A549 (cell line): ENCODE results near the gene KIAA0930. TPM values are rescaled to one million over a fixed set of nuclear protein-coding genes. Genes with fewer than 3 reads are reported as not detected.

Experiments used
- ATAC-seq, 2 experiments: fragments of 200-7000 bp in 1 of 2; fragments of >200 bp in 1 of 2; cut with Nextera tagmentation in 1 of 2; cut with Tn5 transposase in 1 of 2; 3 replicates each; pipeline versions ENCODE4 v1.8.0 to v1.9.1; 2018 to 2020; ENCODE audit warnings: mild to moderate bottlenecking in 1 of 2, moderate library complexity in 1 of 2
- CTCF ChIA-PET: fragments of 300-600 bp; sonication (Branson Sonifier 250); formaldehyde crosslinking; extraction: SDS; loops from one replicate; lab custom pipeline; 2021; ENCODE audit warnings: antibody characterized with exemption, inconsistent platforms; lab: Yijun Ruan, JAX
- POLR2A ChIA-PET: fragments of 350-600 bp; formaldehyde crosslinking; extraction: SDS; loops from one replicate; lab custom pipeline; 2021; ENCODE audit warnings: antibody characterized with exemption, inconsistent platforms; lab: Yijun Ruan, JAX
- DNase-seq, 2 experiments: peaks; one replicate each; pipeline versions ENCODE4 v3.0.0 to v3.0.0-alpha.2; 2011 to 2016; ENCODE audit warnings: low read depth in 1 of 2, low spot score in 1 of 2
- FAIRE-seq: peaks from 2 replicates; lab custom pipeline; 2011; peaks lifted over from hg19 to GRCh38; lab: Jason Lieb, UNC
- H3K27ac ChIP-seq, 2 experiments: fragments of >200 bp; sonication (Bioruptor Twin); formaldehyde crosslinking; 3 replicates each; pipeline ENCODE4 v1.5.1; 2016 to 2017
- H3K4me1 ChIP-seq: fragments of >200 bp; sonication (Bioruptor Twin); formaldehyde crosslinking; 3 replicates; pipeline ENCODE4 v1.6.1; 2016
- H3K4me2 ChIP-seq: fragments of >200 bp; sonication (Bioruptor Twin); formaldehyde crosslinking; 3 replicates; pipeline ENCODE4 v1.6.1; 2016
- H3K4me3 ChIP-seq: fragments of >200 bp; sonication (Bioruptor Twin); formaldehyde crosslinking; 3 replicates; pipeline ENCODE4 v1.5.1; 2016
- H3K9me3 ChIP-seq: fragments of >200 bp; sonication (Bioruptor Twin); formaldehyde crosslinking; 3 replicates; pipeline ENCODE4 v1.6.1; 2016
- ATOH8 ChIP-seq: fragments of 250-450 bp; sonication (Bioruptor Pico); IDR thresholded peaks from 2 replicates; pipeline ENCODE4 v1.5.0; 2020; ENCODE audit warnings: low read depth, mild to moderate bottlenecking, moderate library complexity
- BHLHE40 ChIP-seq: IDR thresholded peaks from 2 replicates; pipeline ENCODE4 v1.6.1; 2012; ENCODE audit warnings: low read depth, low read length, inconsistent platforms
- CBX2 ChIP-seq: fragments of 200-600 bp; sonication (generic); IDR thresholded peaks from 2 replicates; pipeline ENCODE4 v1.6.1; 2016; ENCODE audit warnings: low read depth, mild to moderate bottlenecking, borderline replicate concordance
- CHD4 ChIP-seq: fragments of 200-600 bp; sonication (generic); IDR thresholded peaks from 2 replicates; pipeline ENCODE4 v1.6.1; 2016; ENCODE audit warnings: antibody characterized with exemption, mild to moderate bottlenecking, borderline replicate concordance
- CTCF ChIP-seq: fragments of >200 bp; sonication (Bioruptor Twin); formaldehyde crosslinking; IDR thresholded peaks from 3 replicates; pipeline ENCODE4 v1.5.1; 2016
- ELK1 ChIP-seq: fragments of 150-350 bp; IDR thresholded peaks from 2 replicates; pipeline ENCODE4 v1.6.1; 2014; ENCODE audit warnings: low read depth, mild to moderate bottlenecking, low read length
- EP300 ChIP-seq, 2 experiments: fragments of >200 bp; sonication (Bioruptor Twin); formaldehyde crosslinking; IDR thresholded peaks; 2 replicates in 1 of 2; 3 replicates in 1 of 2; pipeline ENCODE4 v1.6.1; 2016 to 2017
- FOSB ChIP-seq: fragments of 250-450 bp; sonication (Bioruptor Pico); IDR thresholded peaks from 2 replicates; pipeline ENCODE4 v1.5.0; 2020; ENCODE audit warnings: mild to moderate bottlenecking, moderate library complexity
- FOSL2 ChIP-seq, 2 experiments: fragments of 450-650 bp in 1 of 2; fragments of >200 bp in 1 of 2; sonication (Bioruptor Twin) in 1 of 2; formaldehyde crosslinking; IDR thresholded peaks; 2 replicates each; pipeline versions ENCODE4 v1.5.0 to v1.6.1; 2016 to 2020; ENCODE audit warnings: mild to moderate bottlenecking in 1 of 2, moderate library complexity in 1 of 2
- FOXS1 ChIP-seq: fragments of 250-450 bp; sonication (Bioruptor Pico); IDR thresholded peaks from 2 replicates; pipeline ENCODE4 v1.5.0; 2020; ENCODE audit warnings: mild to moderate bottlenecking, moderate library complexity
- HES2 ChIP-seq: fragments of >200 bp; sonication (Bioruptor Twin); formaldehyde crosslinking; IDR thresholded peaks from 2 replicates; pipeline ENCODE4 v1.6.1; 2016
- HEYL ChIP-seq: fragments of 250-450 bp; sonication (Bioruptor Pico); IDR thresholded peaks from 2 replicates; pipeline ENCODE4 v1.8.0; 2021; ENCODE audit warnings: mild to moderate bottlenecking, moderate library complexity
- HMGXB4 ChIP-seq: fragments of 250-450 bp; sonication (Bioruptor Pico); IDR thresholded peaks from 2 replicates; pipeline ENCODE4 v1.5.0; 2021; ENCODE audit warnings: mild to moderate bottlenecking, moderate library complexity, borderline replicate concordance
- HOXA7 ChIP-seq: fragments of 250-450 bp; sonication (Bioruptor Pico); IDR thresholded peaks from 2 replicates; pipeline ENCODE4 v1.5.0; 2020; ENCODE audit warnings: mild to moderate bottlenecking, moderate library complexity
- KDM5A ChIP-seq: fragments of 200-600 bp; sonication (generic); IDR thresholded peaks from 2 replicates; pipeline ENCODE4 v1.6.1; 2016; ENCODE audit warnings: antibody characterized with exemption, mild to moderate bottlenecking
- MYC ChIP-seq: IDR thresholded peaks from 2 replicates; pipeline ENCODE4 v1.6.1; 2012; ENCODE audit warnings: mild to moderate bottlenecking, inconsistent platforms, low read length, improper control_type of control experiment, borderline replicate concordance
- PBX3 ChIP-seq: IDR thresholded peaks from 2 replicates; pipeline ENCODE4 v1.6.1; 2012
- PHF8 ChIP-seq: fragments of 200-600 bp; sonication (generic); IDR thresholded peaks from 2 replicates; pipeline ENCODE4 v1.6.1; 2016; ENCODE audit warnings: low read depth, mild to moderate bottlenecking, antibody characterized with exemption, moderate library complexity, borderline replicate concordance
- POLR2A ChIP-seq: IDR thresholded peaks from 2 replicates; pipeline ENCODE4 v1.6.1; 2012; ENCODE audit warnings: mild to moderate bottlenecking, low read length
- RAD21 ChIP-seq, 2 experiments: fragments of >200 bp in 1 of 2; sonication (Bioruptor Twin) in 1 of 2; formaldehyde crosslinking in 1 of 2; IDR thresholded peaks in 1 of 2; conservative IDR thresholded peaks in 1 of 2; 2 replicates in 1 of 2; 3 replicates in 1 of 2; pipeline ENCODE4 v1.6.1; 2012 to 2018; ENCODE audit warnings: inconsistent platforms in 1 of 2
- RCOR1 ChIP-seq: fragments of 150-350 bp; IDR thresholded peaks from 2 replicates; pipeline ENCODE4 v1.6.1; 2014; ENCODE audit warnings: antibody characterized with exemption, low read length, low read depth
- REST ChIP-seq: fragments of 200-600 bp; sonication (generic); IDR thresholded peaks from 2 replicates; pipeline ENCODE4 v1.6.1; 2016; ENCODE audit warnings: antibody characterized with exemption, mild to moderate bottlenecking, moderate library complexity
- RNF2 ChIP-seq: fragments of 200-600 bp; sonication (generic); IDR thresholded peaks from 2 replicates; pipeline ENCODE4 v1.6.1; 2016; ENCODE audit warnings: low read depth, mild to moderate bottlenecking, antibody characterized with exemption, moderate library complexity, borderline replicate concordance
- ZC3H11A ChIP-seq: fragments of 450-650 bp; IDR thresholded peaks from 2 replicates; pipeline ENCODE4 v1.6.1; 2014; ENCODE audit warnings: antibody characterized with exemption, mild to moderate bottlenecking
- ZNF302 ChIP-seq: fragments of 250-450 bp; sonication (Bioruptor Pico); IDR thresholded peaks from 2 replicates; pipeline ENCODE4 v1.9.0; 2021; ENCODE audit warnings: inconsistent platforms, mild to moderate bottlenecking, moderate library complexity
- WGBS: methylation state at CpG from one replicate; pipeline ENCODE4 v1.1.6; 2017; ENCODE audit errors: missing lambda C conversion rate; 5-methylcytosine and 5-hydroxymethylcytosine counted together
- polyA plus RNA-seq, 4 experiments: library from polyadenylated mRNA; depleted of rRNA in 3 of 4; stranded (reverse); fragments of >200 nt; fragmentation: RNase III in 1 of 4; extraction: RNeasy Plus Mini Kit Qiagen cat#74134 plus additional on column Dnase treatment in 1 of 4; gene quantifications; 2 replicates in 3 of 4; 3 replicates in 1 of 4; pipeline ENCODE4 v1.2.3, GENCODE V29; 2011 to 2017

The KIAA0930 gene
- polyA plus RNA-seq, 2 of the 4 experiments (the other 2 are of a cell fraction), result 47.7 to 60.0 TPM

- DNase-seq, result no peak
- TF ChIP-seq FOSL2 (IDR thresholded peaks at IDR 0.05) (no peak), FOSL2 (CRISPR knock-in tag; IDR thresholded peaks at IDR 0.05) (no peak), KDM5A (no peak), ZC3H11A (no peak), FOXS1 (CRISPR knock-in tag) (no peak), HMGXB4 (no peak), CHD4 (no peak), ZNF302 (no peak), RAD21 (conservative IDR thresholded peaks at IDR 0.05 in 1 of 2, IDR thresholded peaks at IDR 0.05 in 1 of 2) (no peak), CBX2 (no peak), ELK1 (no peak), RNF2 (no peak), RCOR1 (no peak), HES2 (no peak)
- ChIA-PET POLR2A (no interaction called here), CTCF (interaction anchor here (1.0 to 1.4 kb wide), 2 partner anchors 75 to 97 kb away, joined by 3 to 4 read pairs; no protein-coding TSS in a partner anchor)
- Histone ChIP-seq H3K4me2 (no peak overlapping the region), H3K27ac (no peak overlapping the region), H3K4me3 (no peak overlapping the region), H3K4me1 (no peaks in the 10 kb centered on the region), H3K9me3 (no peaks in the 10 kb centered on the region)
- no peak for FAIRE-seq
- WGBS, result 93% methylated on average over 6 of the region's 6 CpGs
- ATAC-seq, result no peak
Observed at GRCh38 chr22:45171830-45172229, 68.9 kb downstream of the KIAA0930 start.

GRCh38 chr22:45169591-45170466 lies 70.9 kb downstream of the KIAA0930 start:
- Histone ChIP-seq H3K27ac (no peak overlapping the region), H3K9me3 (no peaks in the 10 kb centered on the region), H3K4me1 (peaks cover 10% of the 10 kb centered on the region; the same call in 2 of the 3 replicates), H3K4me3 (no peak overlapping the region), H3K4me2 (no peak overlapping the region)
- ChIA-PET POLR2A (no interaction called here), CTCF (no interaction called here)
- FAIRE-seq, result no peak
- no peak for DNase-seq
- WGBS, result 79% methylated on average over 19 of the region's 19 CpGs
- no peak for ATAC-seq
- TF ChIP-seq PBX3 (no peak), FOSB (no peak), KDM5A (no peak), POLR2A (no peak), EP300 (IDR thresholded peaks at IDR 0.05) (no peak), REST (no peak), HOXA7 (CRISPR knock-in tag) (no peak), HEYL (CRISPR knock-in tag) (no peak), ATOH8 (CRISPR knock-in tag) (no peak), MYC (no peak), BHLHE40 (no peak), CTCF (no peak), PHF8 (no peak)
